B cell (primary cell): ENCODE results near the gene GNAT2. TPM values are rescaled to one million over a fixed set of nuclear protein-coding genes. Genes with fewer than 3 reads are reported as not detected.
A peak's percentile ranks its signal among the peaks of the same experiment; 100 is the strongest.

Source experiments
- ATAC-seq: fragments of 200-7000 bp; cut with Tn5 transposase; one replicate; pipeline ENCODE4 v1.10.0; 2021; ENCODE audit warnings: low read depth, mild to moderate bottlenecking, moderate number of reproducible peaks, moderate library complexity
- CTCF ChIA-PET: fragments of 350-600 bp; sonication (Branson Sonifier 250); formaldehyde crosslinking; loops from one replicate; lab custom pipeline; 2021; ENCODE audit warnings: antibody characterized with exemption, inconsistent platforms; lab: Charles Lee
- POLR2A ChIA-PET: fragments of 350-600 bp; sonication (Branson Sonifier 250); formaldehyde crosslinking; loops from one replicate; lab custom pipeline; 2021; ENCODE audit warnings: antibody characterized with exemption; lab: Charles Lee
- DNase-seq: peaks from one replicate; pipeline ENCODE4 v3.0.0; 2013
- H2AFZ ChIP-seq: 2 replicates; pipeline ENCODE4 v1.6.1; 2012; ENCODE audit warnings: mild to moderate bottlenecking, low read depth, low read length; ENCODE audit not compliant: insufficient read depth, poor library complexity, severe bottlenecking
- H3K27ac ChIP-seq, 2 donors: 1 replicate in 1 of 2; 2 replicates in 1 of 2; pipeline ENCODE4 v1.5.1; 2012 to 2013; ENCODE audit warnings: low read length in 2 of 2, mild to moderate bottlenecking in 2 of 2, moderate library complexity in 1 of 2
- H3K27me3 ChIP-seq, 4 experiments: fragments of 200-600 bp in 1 of 4; sonication (generic) in 1 of 4; replicated peaks in 1 of 4; 1 replicate in 2 of 4; 2 replicates in 2 of 4; pipeline versions ENCODE4 v1.6.1 to v1.7.0; 2013 to 2016; ENCODE audit warnings: low read length in 3 of 4, mild to moderate bottlenecking in 2 of 4, mixed read lengths in 1 of 4, moderate library complexity in 1 of 4; ENCODE audit not compliant: insufficient read depth in 4 of 4, control insufficient read depth in 3 of 4; ENCODE audit errors: control extremely low read depth in 1 of 4
- H3K36me3 ChIP-seq, 2 experiments: replicated peaks in 1 of 2; 1 replicate in 1 of 2; 2 replicates in 1 of 2; pipeline versions ENCODE4 v1.6.1 to v1.7.1; 2013; ENCODE audit warnings: low read length in 1 of 2; ENCODE audit not compliant: insufficient read depth in 2 of 2, control insufficient read depth in 1 of 2; ENCODE audit errors: control extremely low read depth in 1 of 2, extremely low read depth in 1 of 2
- H3K4me1 ChIP-seq, 2 donors: fragments of 200-600 bp in 1 of 2; sonication (generic) in 1 of 2; 1 replicate in 1 of 2; 2 replicates in 1 of 2; pipeline versions ENCODE4 v1.5.1 to v1.6.1; 2013 to 2017; ENCODE audit warnings: low read length in 2 of 2; ENCODE audit not compliant: control insufficient read depth in 2 of 2, insufficient read depth in 2 of 2
- H3K4me2 ChIP-seq: replicated peaks from 2 replicates; pipeline ENCODE3; 2012; ENCODE audit warnings: mild to moderate bottlenecking, low read depth, low read length; ENCODE audit not compliant: poor library complexity, severe bottlenecking
- H3K4me3 ChIP-seq, 5 experiments: fragments of 200-600 bp in 1 of 5; sonication (generic) in 1 of 5; 1 replicate in 3 of 5; 2 replicates in 2 of 5; pipeline versions ENCODE4 v1.5.1 to v1.7.0; 2011 to 2016; ENCODE audit warnings: low read length in 4 of 5, mild to moderate bottlenecking in 4 of 5, low read depth in 2 of 5, control low read depth in 1 of 5, moderate library complexity in 1 of 5; ENCODE audit not compliant: insufficient read depth in 1 of 5; ENCODE audit errors: control extremely low read depth in 1 of 5, extremely low read depth in 1 of 5
- H3K79me2 ChIP-seq: fragments of 200-600 bp; sonication (generic); one replicate; pipeline ENCODE4 v1.6.0; 2016; ENCODE audit warnings: low read length; ENCODE audit not compliant: control insufficient read depth, insufficient read depth
- H3K9ac ChIP-seq: fragments of 200-600 bp; sonication (generic); 2 replicates; pipeline ENCODE4 v1.6.1; 2017; ENCODE audit warnings: mild to moderate bottlenecking, low read length, moderate library complexity
- H3K9me3 ChIP-seq, 3 donors: one replicate each; pipeline versions ENCODE4 v1.6.1 to v1.7.1; 2013; ENCODE audit warnings: low read length in 2 of 3; ENCODE audit not compliant: control insufficient read depth in 2 of 3, insufficient read depth in 1 of 3; ENCODE audit errors: control extremely low read depth in 1 of 3
- H4K20me1 ChIP-seq: 2 replicates; pipeline ENCODE4 v1.6.0; 2012; ENCODE audit warnings: mild to moderate bottlenecking, low read length; ENCODE audit not compliant: insufficient read depth, control insufficient read depth, poor library complexity, severe bottlenecking
- H3K27ac Mint-ChIP-seq: one replicate; pipeline ENCODE4 v1.8.0; 2021; ENCODE audit warnings: mixed read lengths
- H3K27me3 Mint-ChIP-seq: one replicate; pipeline ENCODE4 v1.8.0; 2021; ENCODE audit warnings: mixed read lengths
- H3K4me1 Mint-ChIP-seq: one replicate; pipeline ENCODE4 v1.8.0; 2021; ENCODE audit warnings: mixed read lengths
- H3K4me3 Mint-ChIP-seq: one replicate; pipeline ENCODE4 v1.8.0; 2021; ENCODE audit warnings: mixed read lengths
- H3K9me3 Mint-ChIP-seq: one replicate; pipeline ENCODE4 v1.8.0; 2022; ENCODE audit warnings: mixed read lengths; ENCODE audit not compliant: insufficient read depth
- CTCF ChIP-seq: fragments of 200-600 bp; IDR thresholded peaks from one replicate; pipeline ENCODE4 v1.8.0; 2022; ENCODE audit warnings: antibody characterized with exemption, mild to moderate bottlenecking
- EZH2 ChIP-seq: IDR thresholded peaks from 2 replicates; pipeline ENCODE4 v1.6.1; 2012; ENCODE audit warnings: borderline replicate concordance, low read depth, mild to moderate bottlenecking, moderate library complexity, low read length; ENCODE audit not compliant: insufficient read depth, poor library complexity, severe bottlenecking
- WGBS: methylation state at CpG from one replicate; pipeline ENCODE4 v1.1.5; 2013; ENCODE audit warnings: missing lambda C conversion rate; ENCODE audit not compliant: insufficient coverage; 5-methylcytosine and 5-hydroxymethylcytosine counted together
- intact Hi-C: fragments of 100-400 bp; cut with micrococcal nuclease; formaldehyde crosslinking; loops from one replicate; pipeline ENCODE4 v1.10.0; 2022
- polyA plus RNA-seq: library from polyadenylated mRNA; depleted of rRNA; stranded (reverse); fragments of >200 nt; gene quantifications from 2 replicates; pipeline ENCODE4 v1.2.3, GENCODE V29; 2012
- total RNA-seq, 2 donors: library from RNA; stranded (reverse); fragments of 120-200 nt in 1 of 2; gene quantifications; 1 replicate in 1 of 2; 2 replicates in 1 of 2; pipeline versions ENCODE4 v1.2.3 to v1.2.4, GENCODE V29; 2013 to 2022

The GNAT2 gene
- total and polyA plus RNA-seq, 2 donors (not counting 1 experiment from before 2014, with no cell fraction given): not detected

DNA sequence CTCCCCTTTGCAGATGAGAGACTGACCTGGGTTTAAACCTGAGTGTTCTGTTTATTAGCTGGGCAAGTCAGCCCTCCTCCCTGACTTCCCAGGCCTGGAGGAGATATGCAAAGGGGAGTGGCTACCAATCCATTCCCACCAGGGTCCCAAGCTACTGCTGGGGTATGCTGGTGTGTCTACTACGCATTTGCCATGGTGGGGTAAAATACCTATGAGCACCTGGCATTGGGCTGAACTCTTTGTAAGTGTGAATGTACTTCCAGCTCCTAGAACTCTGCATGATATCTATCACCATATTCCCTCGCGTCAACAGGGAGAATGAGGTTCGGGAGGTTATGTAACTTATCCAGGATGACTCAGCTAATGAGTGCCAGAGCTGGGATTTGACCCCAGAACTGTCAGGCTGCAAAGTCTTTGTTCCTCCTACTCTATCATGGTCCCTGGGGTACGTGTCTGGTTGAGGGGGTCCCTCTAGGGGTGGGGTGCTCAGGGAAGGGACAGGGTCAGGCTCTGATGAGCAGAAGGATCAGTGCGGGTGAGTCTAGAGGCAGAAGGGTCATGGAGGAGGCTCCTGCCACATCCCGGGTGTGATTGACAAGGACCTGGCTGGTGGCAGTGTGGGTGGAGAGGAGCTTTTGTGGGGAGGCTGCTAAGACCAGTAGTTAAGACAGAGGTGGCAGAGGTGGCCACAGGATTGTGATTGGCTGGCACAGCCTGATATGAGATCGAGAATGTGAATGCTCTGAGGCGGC, 17.0 kb upstream of the GNAT2 start:
- CTCF ChIA-PET: interaction anchor here (0.9 to 16.5 kb wide), 11 partner anchors 9 to 378 kb away, joined by 3 to 276 read pairs (median 4); partner anchors contain the start of genes AHCYL1, AMPD2, GNAT2 and GPR61
- intact Hi-C loops: no loop called here
- H3K27ac ChIP-seq: no peak overlapping the region
- Mint-ChIP-seq H3K4me1 (peaks cover 10% of the 10 kb centered on the region), H3K27ac (no peak overlapping the region), H3K4me3 (no peak overlapping the region), H3K27me3 (peaks cover 4% of the 10 kb centered on the region), H3K9me3 (no peaks in the 10 kb centered on the region)
- POLR2A ChIA-PET: interaction anchor here (0.8 kb wide), 1 partner anchor 88 kb away, joined by 3 read pairs; the partner anchor contains the start of gene GNAI3
- no peak overlapping the region for H3K4me3 ChIP-seq
- peaks cover 0 to 2% (median 0%) of the 10 kb centered on the region in 4 experiments for H3K27me3 ChIP-seq
- DNase-seq (peak; percentile 6), ATAC-seq (no peak)
- no peak overlapping the region for H3K9ac ChIP-seq
- peaks cover 0 to 7% of the 10 kb centered on the region in 2 donors for H3K4me1 ChIP-seq
- TF ChIP-seq CTCF: no peak
- no peak for TF ChIP-seq EZH2
- no peaks in the 10 kb centered on the region for H3K9me3 ChIP-seq
- H3K79me2 ChIP-seq: no peaks in the 10 kb centered on the region
- no peaks in the 10 kb centered on the region for H4K20me1 ChIP-seq
- 78% methylated on average over 5 of the region's 9 CpGs for WGBS
- peaks cover 0 to 4% of the 10 kb centered on the region in 2 experiments for H3K36me3 ChIP-seq
- no peak overlapping the region for H3K4me2 ChIP-seq
- no peak overlapping the region for H2AFZ ChIP-seq

DNA sequence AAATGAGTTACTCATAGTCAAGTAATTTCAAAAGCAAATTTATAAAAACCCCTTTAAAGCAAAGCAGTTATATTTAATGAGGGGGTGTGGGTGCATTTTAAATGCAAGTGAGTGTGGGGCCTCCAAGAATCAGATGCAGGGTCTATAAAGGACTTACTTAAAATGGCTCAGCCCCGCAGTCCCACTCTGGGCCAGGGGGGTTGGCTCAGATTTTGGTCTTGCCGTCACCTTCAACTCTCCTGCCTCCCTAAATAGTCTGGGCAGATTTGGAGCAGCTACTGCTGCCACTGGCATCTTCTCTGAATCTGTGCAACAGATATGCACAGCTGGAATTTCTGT, 16.4 kb upstream of the GNAT2 start:
- Histone ChIP-seq H3K27me3 (peaks cover 0 to 2% (median 0%) of the 10 kb centered on the region in 4 experiments), H3K79me2 (no peaks in the 10 kb centered on the region), H3K36me3 (peaks cover 0 to 10% of the 10 kb centered on the region in 2 experiments), H3K27ac (no peak overlapping the region), H2AFZ (no peak overlapping the region), H4K20me1 (no peaks in the 10 kb centered on the region), H3K9me3 (no peaks in the 10 kb centered on the region), H3K4me2 (no peak overlapping the region), H3K4me1 (peaks cover 0 to 7% of the 10 kb centered on the region in 2 donors), H3K9ac (no peak overlapping the region), H3K4me3 (no peak overlapping the region)
- peaks cover 4% of the 10 kb centered on the region for H3K27me3 Mint-ChIP-seq
- no peaks in the 10 kb centered on the region for H3K9me3 Mint-ChIP-seq
- WGBS: 100% methylated on average over 2 of the region's 2 CpGs
- no peak overlapping the region for H3K27ac Mint-ChIP-seq
- POLR2A ChIA-PET: interaction anchor here (0.8 kb wide), 1 partner anchor 88 kb away, joined by 4 read pairs; the partner anchor contains the start of gene GNAI3
- intact Hi-C loops: no loop called here
- no peak overlapping the region for H3K4me3 Mint-ChIP-seq
- DNase-seq (peak; percentile 2), ATAC-seq (no peak)
- no peak for TF ChIP-seq CTCF
- TF ChIP-seq EZH2: no peak
- H3K4me1 Mint-ChIP-seq: peaks cover 10% of the 10 kb centered on the region
- CTCF ChIA-PET: interaction anchor here (0.9 to 16.5 kb wide), 7 partner anchors 10 to 349 kb away, joined by 3 to 276 read pairs (median 4); partner anchors contain the start of genes AHCYL1, AMPD2, GNAT2 and GPR61
